Middle frontal gyrus (tissue), 1 donor: ENCODE results near the gene NRTN.

ENCODE experiments used
- DNase-seq: peaks from one replicate; pipeline ENCODE4 v3.0.0-alpha.2; 2015; ENCODE audit warnings: low spot score; ENCODE audit errors: extremely low spot score

NRTN gene

GRCh38 chr19:5789886-5790558 is 14.8 kb upstream of the NRTN start:
- DNase-seq: no peak

GRCh38 chr19:5790559-5791520 is 14.0 kb upstream of the NRTN start, which contains the start of gene DUS3L:
Gene DUS3L (minus strand): TSS chr19:5791163. CDS start chr19:5791141, 22 bp downstream.
- DNase-seq: peak; percentile 94

GRCh38 chr19:5792224-5792623 is 12.6 kb upstream of the NRTN start:
- no peak for DNase-seq

- DNase-seq: no peak
Measured at GRCh38 chr19:5793188-5793587, 11.7 kb upstream of the NRTN start.

GRCh38 chr19:5795382-5795919 is 9.4 kb upstream of the NRTN start:
- no peak for DNase-seq

- DNase-seq: no peak
Measured at GRCh38 chr19:5798244-5798643, 6.6 kb upstream of the NRTN start.

- no peak for DNase-seq
Measured at GRCh38 chr19:5799247-5800241, 5.3 kb upstream of the NRTN start.

- no peak for DNase-seq
Measured at GRCh38 chr19:5800361-5801270, 4.3 kb upstream of the NRTN start.

- DNase-seq: no peak
Measured at GRCh38 chr19:5801796-5802619, 2.9 kb upstream of the NRTN start.

- DNase-seq: no peak
Measured at GRCh38 chr19:5803441-5803751, 1.5 kb upstream of the NRTN start.

- no peak for DNase-seq
Measured at GRCh38 chr19:5803752-5804515, 933 bp upstream of the NRTN start.

- no peak for DNase-seq
Measured at GRCh38 chr19:5805462-5806132, 730 bp downstream of the NRTN start.

- DNase-seq: no peak
Measured at GRCh38 chr19:5806133-5806489, 1.2 kb downstream of the NRTN start.

- no peak for DNase-seq
Measured at GRCh38 chr19:5806905-5807304, 2.0 kb downstream of the NRTN start.

- DNase-seq: no peak
Measured at GRCh38 chr19:5808120-5808816, 3.4 kb downstream of the NRTN start.

- DNase-seq: no peak
Measured at GRCh38 chr19:5809053-5809452, 4.2 kb downstream of the NRTN start.

- no peak for DNase-seq
Measured at GRCh38 chr19:5809469-5809868, 4.6 kb downstream of the NRTN start.
